Neural cell (in vitro differentiated cells): ENCODE measurements around the gene ADISSP. TPM values are rescaled to one million over a fixed set of nuclear protein-coding genes. Genes with fewer than 3 reads are reported as not detected.

Experiments
- H2AFZ ChIP-seq: fragments of 200-600, 300-800 bp; sonication (generic), shearing (Covaris generic); 2 replicates; pipeline ENCODE4 v1.6.0; 2014; ENCODE audit warnings: low read depth, mild to moderate bottlenecking, antibody characterized with exemption, low read length, moderate library complexity
- H3F3A ChIP-seq: fragments of 200-600 bp; shearing (Covaris generic); 2 replicates; pipeline ENCODE4 v1.6.1; 2016; ENCODE audit warnings: mild to moderate bottlenecking, moderate library complexity, mixed read lengths, antibody characterized with exemption, low read length; ENCODE audit not compliant: insufficient read depth, poor library complexity, severe bottlenecking
- H3K27ac ChIP-seq: fragments of 200-600, 300-800 bp; sonication (generic), shearing (Covaris generic); 2 replicates; pipeline ENCODE4 v1.5.1; 2014; ENCODE audit warnings: mild to moderate bottlenecking, low read length, moderate library complexity
- H3K27me3 ChIP-seq: fragments of 300-800, 200-600 bp; sonication (generic), shearing (Covaris generic); 2 replicates; pipeline ENCODE4 v1.6.0; 2014; ENCODE audit warnings: mild to moderate bottlenecking, low read depth, low read length, moderate library complexity; ENCODE audit not compliant: insufficient read depth
- H3K36me3 ChIP-seq: fragments of 300-800, 200-600 bp; sonication (generic), shearing (Covaris generic); 2 replicates; pipeline ENCODE4 v1.5.1; 2014; ENCODE audit warnings: mild to moderate bottlenecking, antibody characterized with exemption, low read length, moderate library complexity; ENCODE audit not compliant: insufficient read depth
- H3K4me2 ChIP-seq: fragments of 300-800, 200-600 bp; sonication (generic), shearing (Covaris generic); 2 replicates; pipeline ENCODE4 v1.6.0; 2014; ENCODE audit warnings: mild to moderate bottlenecking, low read length
- H3K4me3 ChIP-seq: fragments of 300-800, 200-600 bp; sonication (generic), shearing (Covaris generic); 2 replicates; pipeline ENCODE4 v1.5.1; 2014; ENCODE audit warnings: mild to moderate bottlenecking, low read length, moderate library complexity
- H3K79me2 ChIP-seq: fragments of 200-600 bp; shearing (Covaris generic); replicated peaks from 2 replicates; pipeline ENCODE4 v1.6.0; 2014; ENCODE audit warnings: mild to moderate bottlenecking, low read length, moderate library complexity; ENCODE audit not compliant: insufficient read depth
- H3K9ac ChIP-seq: fragments of 300-800, 200-600 bp; sonication (generic), shearing (Covaris generic); 2 replicates; pipeline ENCODE4 v1.6.1; 2016; ENCODE audit warnings: mild to moderate bottlenecking, low read length, mixed read lengths
- H3K9me2 ChIP-seq: fragments of 200-600 bp; shearing (Covaris generic); 2 replicates; pipeline ENCODE4 v1.6.1; 2016; ENCODE audit warnings: mild to moderate bottlenecking, low read length, mixed read lengths; ENCODE audit not compliant: insufficient read depth
- H3K9me3 ChIP-seq: fragments of 200-600, 300-800 bp; sonication (generic), shearing (Covaris generic); 2 replicates; pipeline ENCODE4 v1.6.1; 2016; ENCODE audit warnings: mild to moderate bottlenecking, mixed run types, low read length, moderate library complexity, mixed read lengths
- H4K20me1 ChIP-seq: fragments of 200-600 bp; shearing (Covaris generic); 2 replicates; pipeline ENCODE4 v1.6.1; 2016; ENCODE audit warnings: mild to moderate bottlenecking, mixed run types; ENCODE audit not compliant: insufficient read depth
- EP300 ChIP-seq: fragments of 450-650 bp; conservative IDR thresholded peaks from 2 replicates; pipeline ENCODE4 v1.6.1; 2014; ENCODE audit warnings: antibody characterized with exemption, mild to moderate bottlenecking, moderate library complexity; ENCODE audit not compliant: poor library complexity, severe bottlenecking
- EZH2 ChIP-seq: fragments of 200-600, 300-800 bp; shearing (Covaris generic), sonication (generic); IDR thresholded peaks from 2 replicates; pipeline ENCODE4 v1.6.1; 2014; ENCODE audit warnings: antibody characterized with exemption, low read length, borderline replicate concordance, mild to moderate bottlenecking; ENCODE audit not compliant: insufficient read depth, poor library complexity, severe bottlenecking
- MXI1 ChIP-seq: fragments of 450-650 bp; conservative IDR thresholded peaks from 2 replicates; pipeline ENCODE4 v1.6.1; 2014; ENCODE audit warnings: antibody characterized with exemption, mild to moderate bottlenecking; ENCODE audit not compliant: poor library complexity, severe bottlenecking
- POLR2AphosphoS5 ChIP-seq: IDR thresholded peaks from 2 replicates; pipeline ENCODE4 v1.6.1; 2012
- RAD21 ChIP-seq: fragments of 450-650 bp; conservative IDR thresholded peaks from 2 replicates; pipeline ENCODE4 v1.6.1; 2014; ENCODE audit warnings: antibody characterized with exemption, mild to moderate bottlenecking, moderate library complexity
- SMC3 ChIP-seq: fragments of 450-650 bp; conservative IDR thresholded peaks from 2 replicates; pipeline ENCODE4 v1.6.1; 2014; ENCODE audit warnings: antibody characterized with exemption, mild to moderate bottlenecking, moderate library complexity; ENCODE audit not compliant: poor library complexity
- TAF1 ChIP-seq: IDR thresholded peaks from 2 replicates; pipeline ENCODE4 v1.6.1; 2012; ENCODE audit warnings: low read depth
- polyA plus RNA-seq: library from polyadenylated mRNA; depleted of rRNA; stranded (reverse); fragments of >200 nt; gene quantifications from 2 replicates; pipeline ENCODE4 v1.2.3, GENCODE V29; 2014
- TF ChIP-seq, protein P1 (sequence below): fragments of 450-650 bp; IDR thresholded peaks from 2 replicates; pipeline ENCODE4 v1.5.1; 2014; ENCODE audit warnings: antibody characterized with exemption, mild to moderate bottlenecking, moderate library complexity; ENCODE audit not compliant: poor library complexity, severe bottlenecking
- TF ChIP-seq, protein P2 (sequence below): IDR thresholded peaks from 2 replicates; pipeline ENCODE4 v1.6.1; 2012; ENCODE audit warnings: borderline replicate concordance

Gene ADISSP
- polyA plus RNA-seq, 1 donor from 2014 or later = 39.8 TPM

DNA sequence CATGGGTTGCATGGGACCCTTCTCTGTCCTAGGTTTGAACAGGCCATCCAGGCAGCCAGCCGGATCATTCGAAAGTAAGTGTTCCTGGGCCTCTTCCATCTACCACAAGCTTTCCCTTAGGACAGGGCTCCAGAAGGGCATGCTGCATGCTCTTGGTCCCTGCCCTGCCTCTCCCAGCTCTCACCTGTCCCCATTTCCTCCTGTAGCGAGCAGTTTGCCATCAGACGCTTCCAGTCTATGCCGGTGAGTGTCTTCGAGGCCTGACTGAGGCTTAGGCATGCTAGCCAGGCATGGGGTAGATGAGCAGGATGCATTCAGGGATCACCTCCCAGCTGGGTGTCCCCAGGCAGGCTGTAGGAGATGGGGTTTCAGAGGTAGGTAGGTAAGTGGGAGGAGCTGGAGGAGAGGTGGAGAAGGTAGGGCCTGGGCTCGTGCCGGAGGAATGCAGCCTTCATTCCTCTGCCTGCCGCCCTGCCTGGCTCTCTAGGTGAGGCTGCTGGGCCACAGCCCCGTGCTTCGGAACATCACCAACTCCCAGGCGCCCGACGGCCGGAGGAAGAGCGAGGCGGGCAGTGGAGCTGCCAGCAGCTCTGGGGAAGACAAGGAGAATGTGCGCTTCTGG is 32.8 kb upstream of the ADISSP start:
- H3K79me2 ChIP-seq = no peaks in the 10 kb centered on the region
- no peak overlapping the region for H3K4me2 ChIP-seq

DNA sequence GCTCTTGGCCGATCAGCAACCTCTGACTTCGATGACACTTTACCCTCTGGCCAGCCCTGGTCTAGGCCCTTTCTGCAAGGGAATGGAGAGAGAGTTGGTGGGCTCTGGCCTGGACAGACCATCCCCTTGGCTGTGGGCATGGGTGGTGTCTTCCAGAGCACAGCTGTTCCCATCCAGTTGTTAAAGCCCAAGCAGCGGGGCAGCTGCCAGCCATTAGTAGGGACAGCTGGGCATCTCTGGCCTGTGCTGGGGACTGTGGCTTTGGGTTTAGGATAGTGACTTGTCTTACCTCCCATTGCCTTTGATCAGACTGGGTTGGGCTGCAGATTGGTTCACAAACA is 31.3 kb upstream of the ADISSP start:
- Histone ChIP-seq H3K9me3 (no peaks in the 10 kb centered on the region), H3K36me3 (no peaks in the 10 kb centered on the region), H3K79me2 (no peaks in the 10 kb centered on the region), H4K20me1 (no peaks in the 10 kb centered on the region), H3K9me2 (no peaks in the 10 kb centered on the region), H3K4me3 (no peak overlapping the region), H3K4me2 (no peak overlapping the region), H2AFZ (no peak overlapping the region), H3K27me3 (no peaks in the 10 kb centered on the region), H3F3A (no peaks in the 10 kb centered on the region), H3K27ac (no peak overlapping the region), H3K9ac (no peak overlapping the region)
- TF ChIP-seq TAF1 (no peak), MXI1 (no peak), SMC3 (no peak), POLR2AphosphoS5 (no peak), EZH2 (no peak), RAD21 (no peak), EP300 (no peak)
- TF ChIP-seq, protein P1, sequence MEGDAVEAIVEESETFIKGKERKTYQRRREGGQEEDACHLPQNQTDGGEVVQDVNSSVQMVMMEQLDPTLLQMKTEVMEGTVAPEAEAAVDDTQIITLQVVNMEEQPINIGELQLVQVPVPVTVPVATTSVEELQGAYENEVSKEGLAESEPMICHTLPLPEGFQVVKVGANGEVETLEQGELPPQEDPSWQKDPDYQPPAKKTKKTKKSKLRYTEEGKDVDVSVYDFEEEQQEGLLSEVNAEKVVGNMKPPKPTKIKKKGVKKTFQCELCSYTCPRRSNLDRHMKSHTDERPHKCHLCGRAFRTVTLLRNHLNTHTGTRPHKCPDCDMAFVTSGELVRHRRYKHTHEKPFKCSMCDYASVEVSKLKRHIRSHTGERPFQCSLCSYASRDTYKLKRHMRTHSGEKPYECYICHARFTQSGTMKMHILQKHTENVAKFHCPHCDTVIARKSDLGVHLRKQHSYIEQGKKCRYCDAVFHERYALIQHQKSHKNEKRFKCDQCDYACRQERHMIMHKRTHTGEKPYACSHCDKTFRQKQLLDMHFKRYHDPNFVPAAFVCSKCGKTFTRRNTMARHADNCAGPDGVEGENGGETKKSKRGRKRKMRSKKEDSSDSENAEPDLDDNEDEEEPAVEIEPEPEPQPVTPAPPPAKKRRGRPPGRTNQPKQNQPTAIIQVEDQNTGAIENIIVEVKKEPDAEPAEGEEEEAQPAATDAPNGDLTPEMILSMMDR = no peak
- TF ChIP-seq, protein P2, sequence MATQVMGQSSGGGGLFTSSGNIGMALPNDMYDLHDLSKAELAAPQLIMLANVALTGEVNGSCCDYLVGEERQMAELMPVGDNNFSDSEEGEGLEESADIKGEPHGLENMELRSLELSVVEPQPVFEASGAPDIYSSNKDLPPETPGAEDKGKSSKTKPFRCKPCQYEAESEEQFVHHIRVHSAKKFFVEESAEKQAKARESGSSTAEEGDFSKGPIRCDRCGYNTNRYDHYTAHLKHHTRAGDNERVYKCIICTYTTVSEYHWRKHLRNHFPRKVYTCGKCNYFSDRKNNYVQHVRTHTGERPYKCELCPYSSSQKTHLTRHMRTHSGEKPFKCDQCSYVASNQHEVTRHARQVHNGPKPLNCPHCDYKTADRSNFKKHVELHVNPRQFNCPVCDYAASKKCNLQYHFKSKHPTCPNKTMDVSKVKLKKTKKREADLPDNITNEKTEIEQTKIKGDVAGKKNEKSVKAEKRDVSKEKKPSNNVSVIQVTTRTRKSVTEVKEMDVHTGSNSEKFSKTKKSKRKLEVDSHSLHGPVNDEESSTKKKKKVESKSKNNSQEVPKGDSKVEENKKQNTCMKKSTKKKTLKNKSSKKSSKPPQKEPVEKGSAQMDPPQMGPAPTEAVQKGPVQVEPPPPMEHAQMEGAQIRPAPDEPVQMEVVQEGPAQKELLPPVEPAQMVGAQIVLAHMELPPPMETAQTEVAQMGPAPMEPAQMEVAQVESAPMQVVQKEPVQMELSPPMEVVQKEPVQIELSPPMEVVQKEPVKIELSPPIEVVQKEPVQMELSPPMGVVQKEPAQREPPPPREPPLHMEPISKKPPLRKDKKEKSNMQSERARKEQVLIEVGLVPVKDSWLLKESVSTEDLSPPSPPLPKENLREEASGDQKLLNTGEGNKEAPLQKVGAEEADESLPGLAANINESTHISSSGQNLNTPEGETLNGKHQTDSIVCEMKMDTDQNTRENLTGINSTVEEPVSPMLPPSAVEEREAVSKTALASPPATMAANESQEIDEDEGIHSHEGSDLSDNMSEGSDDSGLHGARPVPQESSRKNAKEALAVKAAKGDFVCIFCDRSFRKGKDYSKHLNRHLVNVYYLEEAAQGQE = no peak

More for the DNA sequence above, 32.8 kb upstream of the ADISSP start:
- H3K27me3 ChIP-seq = no peaks in the 10 kb centered on the region
- no peak overlapping the region for H2AFZ ChIP-seq
- peak overlapping the region; percentile 53 for H3K27ac ChIP-seq
- no peaks in the 10 kb centered on the region for H3K9me2 ChIP-seq
- no peaks in the 10 kb centered on the region for H3F3A ChIP-seq
- no peaks in the 10 kb centered on the region for H3K36me3 ChIP-seq
- no peaks in the 10 kb centered on the region for H3K9me3 ChIP-seq
- H4K20me1 ChIP-seq = no peaks in the 10 kb centered on the region
- TF ChIP-seq EZH2 = no peak
- TF ChIP-seq RAD21 = no peak
- TF ChIP-seq EP300 = no peak
- TF ChIP-seq TAF1 = no peak
- no peak for TF ChIP-seq SMC3
- TF ChIP-seq, protein P2 = no peak
- TF ChIP-seq MXI1 = no peak
- TF ChIP-seq, protein P1 = no peak
- no peak for TF ChIP-seq POLR2AphosphoS5
- peak overlapping the region; percentile 61 for H3K9ac ChIP-seq
- no peak overlapping the region for H3K4me3 ChIP-seq
